GM12878 (cell line): Measurements from ENCODE around the gene PPM1N. TPM values are rescaled to one million over a fixed set of nuclear protein-coding genes. Genes with fewer than 3 reads are reported as not detected.
A peak's percentile ranks its signal among the peaks of the same experiment; 100 is the strongest.

ENCODE experiments used
- BHLHE40 ChIP-seq, 2 experiments: fragments of 450-650 bp in 1 of 2; IDR thresholded peaks; 2 replicates each; pipeline ENCODE4 v1.6.1; 2011 to 2017; ENCODE audit warnings: low read depth in 2 of 2, borderline replicate concordance in 1 of 2, improper control_type of control experiment in 1 of 2, low read length in 1 of 2, mild to moderate bottlenecking in 1 of 2
- CBX5 ChIP-seq: sonication (generic); IDR thresholded peaks from 2 replicates; pipeline ENCODE4 v1.6.1; 2016; ENCODE audit warnings: low read depth, moderate library complexity, mild to moderate bottlenecking, inconsistent platforms
- ESRRA ChIP-seq: IDR thresholded peaks from 2 replicates; pipeline ENCODE4 v1.6.1; 2012; ENCODE audit warnings: mild to moderate bottlenecking, low read length, improper control_type of control experiment
- EZH2 ChIP-seq: IDR thresholded peaks from 2 replicates; pipeline ENCODE4 v1.6.1; 2012; ENCODE audit warnings: low read depth, mild to moderate bottlenecking, control low read depth, inconsistent platforms, low read length, borderline replicate concordance; ENCODE audit not compliant: control insufficient read depth
- FOXK2 ChIP-seq: fragments of 450-650 bp; IDR thresholded peaks from 2 replicates; pipeline ENCODE4 v1.6.1; 2017; ENCODE audit warnings: mild to moderate bottlenecking, moderate library complexity
- FOXM1 ChIP-seq: IDR thresholded peaks from 2 replicates; pipeline ENCODE4 v1.6.1; 2012; ENCODE audit warnings: low read depth, mild to moderate bottlenecking, inconsistent platforms, low read length, moderate library complexity
- GABPA ChIP-seq: IDR thresholded peaks from 2 replicates; pipeline ENCODE4 v1.6.1; 2014; ENCODE audit warnings: antibody characterized with exemption, low read depth, mild to moderate bottlenecking, inconsistent platforms
- LARP7 ChIP-seq: fragments of 450-650 bp; IDR thresholded peaks from 2 replicates; pipeline ENCODE4 v1.6.1; 2017; ENCODE audit warnings: mild to moderate bottlenecking
- MTA2 ChIP-seq: fragments of 450-650 bp; IDR thresholded peaks from 2 replicates; pipeline ENCODE4 v1.6.1; 2016; ENCODE audit warnings: low read depth, mild to moderate bottlenecking, moderate library complexity
- MXI1 ChIP-seq: fragments of 150-350 bp; IDR thresholded peaks from 2 replicates; pipeline ENCODE4 v1.6.1; 2011; ENCODE audit warnings: low read depth, mild to moderate bottlenecking, inconsistent platforms, low read length, improper control_type of control experiment
- NFYA ChIP-seq: IDR thresholded peaks from 2 replicates; pipeline ENCODE4 v1.6.1; 2011; ENCODE audit warnings: low read depth, mild to moderate bottlenecking, low read length, improper control_type of control experiment, borderline replicate concordance
- RUNX3 ChIP-seq: IDR thresholded peaks from 2 replicates; pipeline ENCODE4 v1.6.1; 2012; ENCODE audit warnings: low read length, inconsistent platforms
- SMAD1 ChIP-seq: fragments of 450-650 bp; IDR thresholded peaks from 2 replicates; pipeline ENCODE4 v1.6.1; 2018; ENCODE audit warnings: mild to moderate bottlenecking, low read depth; ENCODE audit not compliant: partially characterized antibody
- WRNIP1 ChIP-seq: IDR thresholded peaks from 2 replicates; pipeline ENCODE4 v1.6.1; 2011; ENCODE audit warnings: low read depth, low read length, improper control_type of control experiment, borderline replicate concordance
- ZBED1 ChIP-seq: IDR thresholded peaks from 2 replicates; pipeline ENCODE4 v1.6.1; 2016; ENCODE audit warnings: borderline replicate concordance
- ZBTB11 ChIP-seq: fragments of 450-650 bp; formaldehyde crosslinking; IDR thresholded peaks from 2 replicates; pipeline ENCODE4 v1.5.0; 2022; ENCODE audit warnings: mild to moderate bottlenecking, missing genetic modification characterization
- ZBTB4 ChIP-seq: fragments of 450-650 bp; formaldehyde crosslinking; IDR thresholded peaks from 2 replicates; pipeline ENCODE4 v1.4.0; 2022; ENCODE audit warnings: mild to moderate bottlenecking, moderate library complexity
- ZBTB40 ChIP-seq: fragments of 450-650 bp; IDR thresholded peaks from 2 replicates; pipeline ENCODE4 v1.6.1; 2016; ENCODE audit warnings: mild to moderate bottlenecking, moderate library complexity, borderline replicate concordance
- ZNF274 ChIP-seq: IDR thresholded peaks from one replicate; pipeline ENCODE4 v1.8.0; 2011; ENCODE audit not compliant: insufficient read length, insufficient read depth
- polyA plus RNA-seq, 11 experiments: library from polyadenylated mRNA; depleted of rRNA in 4 of 11; unstranded in 6 of 11; stranded (reverse) in 5 of 11; fragments of >200 nt; fragmentation: Nextera tagmentation in 4 of 11; fragmentation: Illumina TruSeq in 1 of 11; extraction: Ambion mirVana in 4 of 11; extraction: Trizol in 1 of 11; gene quantifications; 1 replicate in 1 of 11; 2 replicates in 10 of 11; pipeline versions ENCODE4 v1.2.1 to v1.2.3, GENCODE V29; 2011 to 2016; ENCODE audit warnings: inconsistent platforms in 2 of 11, missing spikeins in 2 of 11, low read depth in 1 of 11
- total RNA-seq, 4 experiments: library from RNA; depleted of rRNA in 3 of 4; stranded (reverse); fragments of >200 nt in 3 of 4; fragmentation: Illumina TruSeq in 1 of 4; extraction: Trizol in 1 of 4; gene quantifications; 2 replicates each; pipeline versions ENCODE4 v1.2.1 to v1.2.3, GENCODE V29; 2013 to 2021

PPM1N gene
- total and polyA plus RNA-seq, 10 of the 15 experiments (the other 5 are each of a cell fraction or from before 2014, with no cell fraction given) = 1.6 to 5.4 (median 3.7) TPM

DNA sequence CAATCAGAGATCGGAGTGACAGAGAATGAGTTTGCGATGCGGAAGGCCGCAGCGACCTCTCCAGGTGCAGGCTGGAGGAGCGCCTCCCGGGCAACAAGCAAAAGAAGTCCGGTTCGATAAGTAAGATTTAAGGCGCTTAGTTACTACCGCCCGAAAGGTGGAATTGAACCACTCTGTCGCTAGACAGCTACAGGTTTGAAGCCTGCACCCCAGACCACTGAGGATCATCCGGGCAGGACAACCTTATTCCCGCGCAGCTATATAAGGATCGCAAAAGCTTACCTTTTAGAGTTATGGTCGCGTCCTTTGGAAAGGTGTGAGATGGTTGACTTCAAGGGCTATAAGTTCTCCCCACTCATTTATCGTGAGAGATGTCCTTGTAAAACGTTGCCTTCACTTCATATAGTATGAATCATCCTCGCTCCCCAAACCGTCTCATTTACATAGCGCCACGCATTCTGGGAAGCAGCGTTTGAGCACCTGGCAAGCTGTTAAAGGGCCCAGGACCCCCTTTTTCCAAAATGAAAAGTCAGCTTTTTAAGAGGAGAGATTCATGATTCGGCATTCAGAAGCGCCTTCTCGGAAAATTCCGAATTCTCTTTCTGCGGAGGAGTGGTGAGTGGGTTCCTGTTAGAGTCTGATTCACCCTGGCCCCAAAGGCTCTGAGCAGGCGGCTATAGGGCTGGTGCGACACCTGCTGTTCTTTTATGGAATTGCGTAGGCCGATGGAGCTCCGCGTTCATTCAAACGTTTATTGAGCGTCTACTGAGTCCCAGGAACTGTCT lies 19.6 kb upstream of the PPM1N start (continued):
- no peak for TF ChIP-seq ZBTB11 (CRISPR knock-in tag)
- TF ChIP-seq SMAD1 = peak; percentile 55
- peak; percentile 92 for TF ChIP-seq RUNX3
- TF ChIP-seq ZBTB4 (CRISPR knock-in tag) = no peak
- TF ChIP-seq WRNIP1 = no peak; the same call in none of the 2 replicates
- 0 out of 2 replicates have a peak, but pooled peaks have one; percentile 56 for TF ChIP-seq CBX5
- 0 out of 2 replicates have a peak, but pooled peaks have one; percentile 72 for TF ChIP-seq ZBED1
- peak; percentile 73; the same call in 1 of the 2 replicates for TF ChIP-seq MXI1
- TF ChIP-seq EZH2 = no peak
- TF ChIP-seq BHLHE40 (IDR thresholded peaks at IDR 0.05; ENCODE audit: borderline replicate concordance in 1 of 2, low read depth in 2 of 2, low read length in 1 of 2) = peak in 1 of 2 experiments; percentile 26; a peak in 2 of 4 replicates
- TF ChIP-seq FOXK2 = no peak
- no peak; the same call in 1 of the 2 replicates for TF ChIP-seq ESRRA
- peak; percentile 87 for TF ChIP-seq ZBTB40
- peak; percentile 52; the same call in 1 of the 2 replicates for TF ChIP-seq FOXM1
- TF ChIP-seq NFYA = no peak
- no peak for TF ChIP-seq ZNF274
- TF ChIP-seq MTA2 = no peak
- TF ChIP-seq LARP7 = peak; percentile 59; the same call in 1 of the 2 replicates
- no peak for TF ChIP-seq GABPA
